ENCODE measurements around the gene NDUFA3. TPM values are rescaled to one million over a fixed set of nuclear protein-coding genes. Genes with fewer than 3 reads are reported as not detected.

NDUFA3 gene
- total and polyA plus RNA-seq, 2 of the 13 experiments (the other 11 are each of a cell fraction or from before 2014, with no cell fraction given): 31.6 to 75.4 TPM

DNA sequence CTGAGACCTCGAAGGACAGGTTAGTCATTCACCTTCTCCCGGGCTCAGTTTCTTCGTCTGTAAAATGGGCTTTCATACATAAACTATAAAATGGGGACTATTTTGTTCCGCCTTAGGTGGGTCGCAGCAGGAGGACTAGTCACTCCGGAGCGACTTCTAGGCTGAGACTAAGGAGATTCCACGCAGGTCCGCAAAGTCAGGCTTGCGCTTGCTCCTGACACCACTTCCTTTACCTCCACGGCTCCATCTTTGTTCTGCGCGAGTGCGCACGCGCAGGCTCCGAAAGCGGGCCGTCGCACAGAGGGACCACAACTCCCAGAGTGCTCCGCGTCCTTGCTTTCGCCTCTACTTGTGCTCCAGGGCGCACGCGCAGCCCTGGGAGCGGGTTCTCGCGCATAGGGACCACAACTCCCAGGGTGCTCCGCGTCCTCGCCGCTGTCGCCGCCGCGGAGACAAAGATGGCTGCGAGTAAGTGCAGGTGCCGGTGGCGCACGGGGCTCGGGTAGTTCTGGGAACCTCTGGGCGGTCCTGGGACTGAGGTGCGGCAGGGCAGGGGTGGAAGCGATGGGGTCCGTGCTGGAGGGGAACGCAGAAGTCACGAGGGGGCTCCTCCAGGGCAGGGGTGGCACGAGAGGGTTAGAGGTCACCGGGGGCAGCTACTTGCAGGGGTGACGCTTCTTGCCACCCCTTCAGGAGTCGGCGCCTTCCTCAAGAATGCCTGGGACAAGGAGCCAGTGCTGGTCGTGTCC, at the start of gene NDUFA3 (continued):
- TF ChIP-seq KMT2B (CRISPR knock-in tag; IDR thresholded peaks at IDR 0.05) (peak; percentile 80; the same call in 1 of the 2 replicates), ZNF777 (CRISPR knock-in tag; IDR thresholded peaks at IDR 0.05) (no peak), JUNB (CRISPR knock-in tag; IDR thresholded peaks at IDR 0.05; ENCODE audit: borderline replicate concordance) (no peak), SRSF1 (optimal IDR thresholded peaks at IDR 0.05; ENCODE audit: low read depth, low read length) (peak; percentile 75), MIXL1 (CRISPR knock-in tag; IDR thresholded peaks at IDR 0.05) (no peak), GABPB1 (CRISPR knock-in tag; IDR thresholded peaks at IDR 0.05) (peak; percentile 94), ZNF354B (CRISPR knock-in tag; IDR thresholded peaks at IDR 0.05) (no peak), NFE2 (CRISPR knock-in tag; IDR thresholded peaks at IDR 0.05) (no peak), HCFC1 (IDR thresholded peaks at IDR 0.05; ENCODE audit: low read depth, low read length) (peak; percentile 98), PAF1 (CRISPR knock-in tag; IDR thresholded peaks at IDR 0.05) (no peak), ASH2L (IDR thresholded peaks at IDR 0.05; ENCODE audit: insufficient read length, low read depth, low read length) (peak; percentile 60), RXRB (CRISPR knock-in tag; IDR thresholded peaks at IDR 0.05; ENCODE audit: borderline replicate concordance) (peak; percentile 57; the same call in 1 of the 2 replicates), ZFP36 (IDR thresholded peaks at IDR 0.05; ENCODE audit: borderline replicate concordance, low read depth, low read length, partially characterized antibody) (no peak), CHD4 (IDR thresholded peaks at IDR 0.05; ENCODE audit: borderline replicate concordance, low read length) (peak; percentile 99; the same call in 1 of the 2 replicates), IRX3 (CRISPR knock-in tag; IDR thresholded peaks at IDR 0.05; ENCODE audit: borderline replicate concordance, low read depth) (no peak), ZC3H13 (CRISPR knock-in tag; IDR thresholded peaks at IDR 0.05) (0 out of 2 replicates have a peak, but pooled peaks have one; percentile 64)
- TF ChIP-seq, protein P1, sequence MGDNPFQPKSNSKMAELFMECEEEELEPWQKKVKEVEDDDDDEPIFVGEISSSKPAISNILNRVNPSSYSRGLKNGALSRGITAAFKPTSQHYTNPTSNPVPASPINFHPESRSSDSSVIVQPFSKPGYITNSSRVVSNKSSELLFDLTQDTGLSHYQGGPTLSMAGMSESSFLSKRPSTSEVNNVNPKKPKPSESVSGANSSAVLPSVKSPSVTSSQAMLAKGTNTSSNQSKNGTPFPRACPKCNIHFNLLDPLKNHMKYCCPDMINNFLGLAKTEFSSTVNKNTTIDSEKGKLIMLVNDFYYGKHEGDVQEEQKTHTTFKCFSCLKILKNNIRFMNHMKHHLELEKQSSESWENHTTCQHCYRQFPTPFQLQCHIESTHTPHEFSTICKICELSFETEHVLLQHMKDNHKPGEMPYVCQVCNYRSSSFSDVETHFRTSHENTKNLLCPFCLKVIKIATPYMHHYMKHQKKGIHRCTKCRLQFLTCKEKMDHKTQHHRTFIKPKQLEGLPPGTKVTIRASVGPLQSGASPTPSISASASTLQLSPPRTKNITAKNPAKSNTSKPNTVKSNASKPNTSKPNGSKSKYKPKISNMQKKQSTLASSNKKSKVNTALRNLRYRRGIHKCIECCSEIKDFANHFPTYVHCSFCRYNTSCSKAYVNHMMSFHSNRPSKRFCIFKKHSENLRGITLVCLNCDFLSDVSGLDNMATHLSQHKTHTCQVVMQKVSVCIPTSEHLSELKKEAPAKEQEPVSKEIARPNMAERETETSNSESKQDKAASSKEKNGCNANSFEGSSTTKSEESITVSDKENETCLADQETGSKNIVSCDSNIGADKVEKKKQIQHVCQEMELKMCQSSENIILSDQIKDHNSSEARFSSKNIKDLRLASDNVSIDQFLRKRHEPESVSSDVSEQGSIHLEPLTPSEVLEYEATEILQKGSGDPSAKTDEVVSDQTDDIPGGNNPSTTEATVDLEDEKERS (CRISPR knock-in tag; IDR thresholded peaks at IDR 0.05): 0 out of 2 replicates have a peak, but pooled peaks have one; percentile 22
- TF ChIP-seq, protein P2, sequence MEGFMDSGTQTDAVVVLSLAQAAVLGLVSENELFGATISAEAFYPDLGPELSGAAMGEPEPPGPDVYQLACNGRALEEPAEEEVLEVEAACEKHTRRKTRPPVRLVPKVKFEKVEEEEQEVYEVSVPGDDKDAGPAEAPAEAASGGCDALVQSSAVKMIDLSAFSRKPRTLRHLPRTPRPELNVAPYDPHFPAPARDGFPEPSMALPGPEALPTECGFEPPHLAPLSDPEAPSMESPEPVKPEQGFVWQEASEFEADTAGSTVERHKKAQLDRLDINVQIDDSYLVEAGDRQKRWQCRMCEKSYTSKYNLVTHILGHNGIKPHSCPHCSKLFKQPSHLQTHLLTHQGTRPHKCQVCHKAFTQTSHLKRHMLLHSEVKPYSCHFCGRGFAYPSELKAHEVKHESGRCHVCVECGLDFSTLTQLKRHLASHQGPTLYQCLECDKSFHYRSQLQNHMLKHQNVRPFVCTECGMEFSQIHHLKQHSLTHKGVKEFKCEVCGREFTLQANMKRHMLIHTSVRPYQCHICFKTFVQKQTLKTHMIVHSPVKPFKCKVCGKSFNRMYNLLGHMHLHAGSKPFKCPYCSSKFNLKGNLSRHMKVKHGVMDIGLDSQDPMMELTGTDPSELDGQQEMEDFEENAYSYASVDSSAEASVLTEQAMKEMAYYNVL (CRISPR knock-in tag; IDR thresholded peaks at IDR 0.05; ENCODE audit: borderline replicate concordance): peak; percentile 83; the same call in 1 of the 2 replicates
- TF ChIP-seq, protein P3, sequence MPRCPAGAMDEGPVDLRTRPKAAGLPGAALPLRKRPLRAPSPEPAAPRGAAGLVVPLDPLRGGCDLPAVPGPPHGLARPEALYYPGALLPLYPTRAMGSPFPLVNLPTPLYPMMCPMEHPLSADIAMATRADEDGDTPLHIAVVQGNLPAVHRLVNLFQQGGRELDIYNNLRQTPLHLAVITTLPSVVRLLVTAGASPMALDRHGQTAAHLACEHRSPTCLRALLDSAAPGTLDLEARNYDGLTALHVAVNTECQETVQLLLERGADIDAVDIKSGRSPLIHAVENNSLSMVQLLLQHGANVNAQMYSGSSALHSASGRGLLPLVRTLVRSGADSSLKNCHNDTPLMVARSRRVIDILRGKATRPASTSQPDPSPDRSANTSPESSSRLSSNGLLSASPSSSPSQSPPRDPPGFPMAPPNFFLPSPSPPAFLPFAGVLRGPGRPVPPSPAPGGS (CRISPR knock-in tag; IDR thresholded peaks at IDR 0.05): peak; percentile 38; the same call in 1 of the 2 replicates
